DND-41 (cell line): ENCODE measurements around the gene GPD1L.

Source experiments
- ATAC-seq: fragments of 200-7000 bp; cut with Tn5 transposase; 3 replicates; pipeline ENCODE4 v1.9.1; 2021; ENCODE audit warnings: low read depth; ENCODE audit not compliant: insufficient read depth
- DNase-seq: peaks from one replicate; pipeline ENCODE4 v3.0.0-alpha.2; 2020
- H2AFZ ChIP-seq: 2 replicates; pipeline ENCODE4 v1.6.0; 2012; ENCODE audit warnings: low read depth, low read length
- H3K27ac ChIP-seq: 2 replicates; pipeline ENCODE4 v1.5.1; 2012; ENCODE audit warnings: low read length, inconsistent platforms
- H3K27me3 ChIP-seq: fragments of 200-600 bp; sonication (generic); 2 replicates; pipeline ENCODE4 v1.6.0; 2012; ENCODE audit warnings: low read length, mild to moderate bottlenecking, inconsistent platforms; ENCODE audit not compliant: insufficient read depth, poor library complexity
- H3K36me3 ChIP-seq: 2 replicates; pipeline ENCODE4 v1.5.1; 2012; ENCODE audit warnings: low read length, inconsistent platforms; ENCODE audit not compliant: insufficient read depth
- H3K4me1 ChIP-seq: 2 replicates; pipeline ENCODE4 v1.5.1; 2012; ENCODE audit warnings: mild to moderate bottlenecking, low read length; ENCODE audit not compliant: insufficient read depth
- H3K4me2 ChIP-seq: 2 replicates; pipeline ENCODE4 v1.6.0; 2012; ENCODE audit warnings: mild to moderate bottlenecking, moderate library complexity, low read length, inconsistent platforms; ENCODE audit not compliant: insufficient read depth
- H3K4me3 ChIP-seq, 2 experiments: fragments of 200-600 bp in 1 of 2; shearing (Covaris generic) in 1 of 2; 2 replicates each; pipeline ENCODE4 v1.5.1; 2012 to 2016; ENCODE audit warnings: inconsistent platforms in 2 of 2, low read length in 2 of 2, mild to moderate bottlenecking in 2 of 2, low read depth in 1 of 2, moderate library complexity in 1 of 2
- H3K79me2 ChIP-seq: 2 replicates; pipeline ENCODE4 v1.6.0; 2012; ENCODE audit warnings: low read length, inconsistent platforms; ENCODE audit not compliant: insufficient read depth
- H3K9ac ChIP-seq: 2 replicates; pipeline ENCODE4 v1.6.0; 2012; ENCODE audit warnings: low read depth, mild to moderate bottlenecking, inconsistent platforms, low read length, moderate library complexity
- H3K9me3 ChIP-seq: 2 replicates; pipeline ENCODE4 v1.5.1; 2012; ENCODE audit warnings: low read length, moderate library complexity, mild to moderate bottlenecking, inconsistent platforms; ENCODE audit not compliant: insufficient read depth, severe bottlenecking
- H4K20me1 ChIP-seq: 2 replicates; pipeline ENCODE4 v1.6.0; 2012; ENCODE audit warnings: low read length; ENCODE audit not compliant: insufficient read depth
- CTCF ChIP-seq: IDR thresholded peaks from 2 replicates; pipeline ENCODE4 v1.5.1; 2012; ENCODE audit warnings: borderline replicate concordance, low read length, moderate library complexity, mild to moderate bottlenecking; ENCODE audit not compliant: poor library complexity, severe bottlenecking; ENCODE audit errors: extremely low read depth
- EZH2 ChIP-seq: IDR thresholded peaks from 3 replicates; pipeline ENCODE4 v1.6.1; 2012; ENCODE audit warnings: borderline replicate concordance, low read depth, mild to moderate bottlenecking, moderate library complexity, low read length, inconsistent platforms; ENCODE audit not compliant: severe bottlenecking

The GPD1L gene

GRCh38 chr3:32078864-32079263 is 27.6 kb upstream of the GPD1L start:
- no peaks in the 10 kb centered on the region for H3K27me3 ChIP-seq
- H3K4me3 ChIP-seq: no peak overlapping the region
- DNase-seq (no peak), ATAC-seq (no peak)
- TF ChIP-seq EZH2: no peak
- TF ChIP-seq CTCF: no peak
- no peaks in the 10 kb centered on the region for H3K36me3 ChIP-seq
- no peaks in the 10 kb centered on the region for H3K4me1 ChIP-seq
- no peaks in the 10 kb centered on the region for H3K79me2 ChIP-seq
- no peak overlapping the region for H3K4me2 ChIP-seq
- no peak overlapping the region for H3K27ac ChIP-seq
- H4K20me1 ChIP-seq: no peaks in the 10 kb centered on the region
- no peaks in the 10 kb centered on the region for H3K9me3 ChIP-seq
- no peak overlapping the region for H3K9ac ChIP-seq
- H2AFZ ChIP-seq: no peak overlapping the region

GRCh38 chr3:32082721-32083120 is 23.7 kb upstream of the GPD1L start:
- Histone ChIP-seq H3K79me2 (no peaks in the 10 kb centered on the region), H3K27ac (no peak overlapping the region), H2AFZ (no peak overlapping the region), H4K20me1 (no peaks in the 10 kb centered on the region), H3K4me2 (no peak overlapping the region), H3K36me3 (no peaks in the 10 kb centered on the region), H3K4me3 (no peak overlapping the region), H3K4me1 (no peaks in the 10 kb centered on the region), H3K9ac (no peak overlapping the region), H3K27me3 (no peaks in the 10 kb centered on the region), H3K9me3 (peaks cover 6% of the 10 kb centered on the region)
- TF ChIP-seq CTCF: no peak
- no peak for TF ChIP-seq EZH2
- ATAC-seq (no peak), DNase-seq (no peak)

DNA sequence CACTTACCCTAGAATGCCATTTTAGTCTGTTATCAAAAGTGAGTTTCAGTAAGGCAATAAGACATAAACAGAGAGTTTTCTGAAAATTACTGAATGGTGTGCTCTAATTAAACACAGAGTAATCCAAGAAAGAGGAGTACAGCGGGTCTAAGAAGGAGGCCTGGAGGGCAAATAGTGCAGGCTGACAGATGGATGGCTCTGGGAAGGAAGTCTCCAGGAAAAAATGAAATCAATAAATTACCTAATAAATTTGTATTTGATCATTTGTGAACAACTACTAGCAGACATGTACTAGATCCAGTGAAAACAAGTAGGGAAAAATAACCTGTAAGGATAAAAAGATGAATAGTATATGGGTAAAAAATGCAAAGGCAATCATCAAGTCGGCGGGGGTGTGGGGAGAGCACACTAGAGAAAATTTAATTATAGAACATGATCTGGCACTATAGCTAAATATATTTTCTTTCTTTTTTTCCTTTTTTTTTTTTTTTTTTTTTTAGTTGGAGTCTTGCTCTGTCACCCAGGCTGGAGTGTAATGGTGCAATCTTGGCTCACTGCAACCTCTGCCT is 22.6 kb upstream of the GPD1L start:
- ATAC-seq (no peak), DNase-seq (no peak)
- Histone ChIP-seq H3K27me3 (no peaks in the 10 kb centered on the region), H3K79me2 (no peaks in the 10 kb centered on the region), H4K20me1 (no peaks in the 10 kb centered on the region), H3K9ac (no peak overlapping the region), H3K4me1 (no peaks in the 10 kb centered on the region), H3K36me3 (no peaks in the 10 kb centered on the region), H3K4me2 (no peak overlapping the region), H2AFZ (no peak overlapping the region), H3K4me3 (no peak overlapping the region), H3K9me3 (peaks cover 6% of the 10 kb centered on the region), H3K27ac (no peak overlapping the region)
- TF ChIP-seq CTCF: no peak
- TF ChIP-seq EZH2: no peak

DNA sequence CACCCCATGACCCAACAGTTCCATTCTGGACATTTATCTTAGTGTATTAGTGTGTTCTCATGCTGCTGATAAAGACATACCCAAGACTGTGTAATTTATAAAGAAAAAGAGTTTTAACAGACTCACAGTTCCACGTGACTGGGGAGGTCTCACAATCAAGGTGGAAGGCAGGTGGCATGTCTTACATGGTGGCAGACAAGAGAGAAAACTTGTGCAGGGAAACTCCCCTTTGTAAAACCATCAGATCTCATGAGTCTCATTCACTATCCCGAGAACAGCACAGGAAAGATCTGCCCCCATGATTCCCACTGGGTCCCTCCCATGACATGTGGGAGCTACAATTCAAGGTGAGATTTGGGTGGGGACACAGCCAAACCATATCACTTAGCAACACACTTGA is 21.6 kb upstream of the GPD1L start:
- TF ChIP-seq CTCF (no peak), EZH2 (no peak)
- ATAC-seq (no peak), DNase-seq (no peak)
- Histone ChIP-seq H3K36me3 (no peaks in the 10 kb centered on the region), H3K27ac (no peak overlapping the region), H3K9me3 (peaks cover 6% of the 10 kb centered on the region), H3K9ac (no peak overlapping the region), H3K4me2 (no peak overlapping the region), H3K4me3 (no peak overlapping the region), H3K79me2 (no peaks in the 10 kb centered on the region), H3K4me1 (no peaks in the 10 kb centered on the region), H2AFZ (no peak overlapping the region), H4K20me1 (no peaks in the 10 kb centered on the region), H3K27me3 (no peaks in the 10 kb centered on the region)
